ENCODE measurements around the gene NETO2. TPM values are rescaled to one million over a fixed set of nuclear protein-coding genes. Genes with fewer than 3 reads are reported as not detected.

The NETO2 gene
- total and polyA plus RNA-seq, 9 of the 15 experiments (the other 6 are each of a cell fraction or from before 2014, with no cell fraction given): 4.1 to 37.0 (median 22.2) TPM

GRCh38 chr16:47110939-47111338 is 32.8 kb downstream of the NETO2 start:
- Histone ChIP-seq H3K27me3 (ENCODE audit: control insufficient read depth in 2 of 2, insufficient read depth in 2 of 2, low read length in 2 of 2) (no peaks in the 10 kb centered on the region), H4K20me1 (replicated peaks; ENCODE audit: control insufficient read depth, insufficient read depth, low read length) (no peaks in the 10 kb centered on the region), H3K4me2 (ENCODE audit: insufficient read depth, low read length) (no peak overlapping the region), H3K9me3 (replicated peaks; ENCODE audit: control insufficient read depth, insufficient read depth, low read depth, low read length) (no peaks in the 10 kb centered on the region), H3K36me3 (ENCODE audit: control insufficient read depth, insufficient read depth, low read length) (peaks cover 33% of the 10 kb centered on the region; the same call in 2 of the 3 replicates), H3K9ac (ENCODE audit: insufficient read depth in 1 of 2, low read depth in 2 of 2, low read length in 2 of 2) (no peak overlapping the region), H3K4me3 (no peak overlapping the region), H3K27ac (ENCODE audit: extremely low read depth, low read depth, low read length) (no peak overlapping the region), H3K9me1 (ENCODE audit: control insufficient read depth, insufficient read depth, low read length) (no peaks in the 10 kb centered on the region), H2AFZ (ENCODE audit: low read depth, low read length) (no peak overlapping the region), H3K79me2 (ENCODE audit: control insufficient read depth, insufficient read depth, low read length) (no peaks in the 10 kb centered on the region), H3K4me1 (replicated peaks in 1 of 2; ENCODE audit: control insufficient read depth in 2 of 2, insufficient read depth in 2 of 2, low read length in 2 of 2) (no peaks in the 10 kb centered on the region)
- in situ Hi-C loops (cut with MboI) (no loop called here), intact Hi-C loops (cut with micrococcal nuclease) (no loop called here)
- POLR2A ChIA-PET: interaction anchor here (1.1 kb wide), 1 partner anchor 15 kb away, joined by 3 read pairs; no protein-coding TSS in a partner anchor
- peak; percentile 13 to 26 (median 22) for DNase-seq (ENCODE audit: extremely low read depth in 1 of 4, low spot score in 3 of 4)
- WGBS (ENCODE audit: insufficient coverage, low coverage, missing lambda C conversion rate): 75% methylated on average over 3 of the region's 3 CpGs
- BruUV-seq (replicated peaks): no TSS peak
- peak; percentile 40 for FAIRE-seq
- ATAC-seq: peak; percentile 88
- CTCF ChIA-PET (ENCODE audit: low intra/inter-chr PET ratio): interaction anchor here (0.5 kb wide), 2 partner anchors 103 to 954 kb away, joined by 4 read pairs; no protein-coding TSS in a partner anchor
- TF ChIP-seq RAD21 (CRISPR knock-in tag; conservative IDR thresholded peaks at IDR 0.05 in 1 of 2, IDR thresholded peaks at IDR 0.05 in 1 of 2) (peak in 1 of 2 experiments; percentile 46; a peak in 2 of 4 replicates), ELF1 (tag; IDR thresholded peaks at IDR 0.05) (no peak), ASH1L (IDR thresholded peaks at IDR 0.05; ENCODE audit: borderline replicate concordance, low read depth, partially characterized antibody) (no peak), CAMTA2 (CRISPR knock-in tag; conservative IDR thresholded peaks at IDR 0.05) (no peak), NFYB (IDR thresholded peaks at IDR 0.05; ENCODE audit: extremely low read depth, insufficient read length) (no peak), ZNF140 (CRISPR knock-in tag; IDR thresholded peaks at IDR 0.05) (no peak), MTA3 (IDR thresholded peaks at IDR 0.05; ENCODE audit: borderline replicate concordance) (no peak), TSC22D4 (tag; IDR thresholded peaks at IDR 0.05) (no peak)
- TF ChIP-seq, protein P1, sequence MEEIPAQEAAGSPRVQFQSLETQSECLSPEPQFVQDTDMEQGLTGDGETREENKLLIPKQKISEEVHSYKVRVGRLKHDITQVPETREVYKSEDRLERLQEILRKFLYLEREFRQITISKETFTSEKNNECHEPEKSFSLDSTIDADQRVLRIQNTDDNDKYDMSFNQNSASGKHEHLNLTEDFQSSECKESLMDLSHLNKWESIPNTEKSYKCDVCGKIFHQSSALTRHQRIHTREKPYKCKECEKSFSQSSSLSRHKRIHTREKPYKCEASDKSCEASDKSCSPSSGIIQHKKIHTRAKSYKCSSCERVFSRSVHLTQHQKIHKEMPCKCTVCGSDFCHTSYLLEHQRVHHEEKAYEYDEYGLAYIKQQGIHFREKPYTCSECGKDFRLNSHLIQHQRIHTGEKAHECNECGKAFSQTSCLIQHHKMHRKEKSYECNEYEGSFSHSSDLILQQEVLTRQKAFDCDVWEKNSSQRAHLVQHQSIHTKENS (CRISPR knock-in tag; IDR thresholded peaks at IDR 0.05): no peak
- TF ChIP-seq, protein P2, sequence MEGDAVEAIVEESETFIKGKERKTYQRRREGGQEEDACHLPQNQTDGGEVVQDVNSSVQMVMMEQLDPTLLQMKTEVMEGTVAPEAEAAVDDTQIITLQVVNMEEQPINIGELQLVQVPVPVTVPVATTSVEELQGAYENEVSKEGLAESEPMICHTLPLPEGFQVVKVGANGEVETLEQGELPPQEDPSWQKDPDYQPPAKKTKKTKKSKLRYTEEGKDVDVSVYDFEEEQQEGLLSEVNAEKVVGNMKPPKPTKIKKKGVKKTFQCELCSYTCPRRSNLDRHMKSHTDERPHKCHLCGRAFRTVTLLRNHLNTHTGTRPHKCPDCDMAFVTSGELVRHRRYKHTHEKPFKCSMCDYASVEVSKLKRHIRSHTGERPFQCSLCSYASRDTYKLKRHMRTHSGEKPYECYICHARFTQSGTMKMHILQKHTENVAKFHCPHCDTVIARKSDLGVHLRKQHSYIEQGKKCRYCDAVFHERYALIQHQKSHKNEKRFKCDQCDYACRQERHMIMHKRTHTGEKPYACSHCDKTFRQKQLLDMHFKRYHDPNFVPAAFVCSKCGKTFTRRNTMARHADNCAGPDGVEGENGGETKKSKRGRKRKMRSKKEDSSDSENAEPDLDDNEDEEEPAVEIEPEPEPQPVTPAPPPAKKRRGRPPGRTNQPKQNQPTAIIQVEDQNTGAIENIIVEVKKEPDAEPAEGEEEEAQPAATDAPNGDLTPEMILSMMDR (IDR thresholded peaks at IDR 0.05 in 2 of 3, conservative IDR thresholded peaks at IDR 0.05 in 1 of 3; ENCODE audit: insufficient read depth in 2 of 3, low read depth in 1 of 3, low read length in 3 of 3): peak in 2 of 3 experiments; percentile 35 to 43; a peak in 3 of 6 replicates
- TF ChIP-seq, protein P3, sequence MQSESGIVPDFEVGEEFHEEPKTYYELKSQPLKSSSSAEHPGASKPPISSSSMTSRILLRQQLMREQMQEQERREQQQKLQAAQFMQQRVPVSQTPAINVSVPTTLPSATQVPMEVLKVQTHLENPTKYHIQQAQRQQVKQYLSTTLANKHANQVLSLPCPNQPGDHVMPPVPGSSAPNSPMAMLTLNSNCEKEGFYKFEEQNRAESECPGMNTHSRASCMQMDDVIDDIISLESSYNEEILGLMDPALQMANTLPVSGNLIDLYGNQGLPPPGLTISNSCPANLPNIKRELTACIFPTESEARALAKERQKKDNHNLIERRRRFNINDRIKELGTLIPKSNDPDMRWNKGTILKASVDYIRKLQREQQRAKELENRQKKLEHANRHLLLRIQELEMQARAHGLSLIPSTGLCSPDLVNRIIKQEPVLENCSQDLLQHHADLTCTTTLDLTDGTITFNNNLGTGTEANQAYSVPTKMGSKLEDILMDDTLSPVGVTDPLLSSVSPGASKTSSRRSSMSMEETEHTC (IDR thresholded peaks at IDR 0.05): no peak
